ENCODE measurements around the gene DCST1.
A peak's percentile ranks its signal among the peaks of the same experiment; 100 is the strongest.

DCST1 gene

GRCh38 chr1:155077346-155077745, 43.7 kb downstream of the DCST1 start:
- no peak for DNase-seq

- no peak for DNase-seq
Observed at GRCh38 chr1:155077758-155078445, 44.3 kb downstream of the DCST1 start.

- DNase-seq: no peak
Observed at GRCh38 chr1:155078469-155079209, 45.0 kb downstream of the DCST1 start, which contains the start of gene EFNA3. Gene EFNA3, plus strand, starts transcription at chr1:155078837. Its CDS starts 105 bp downstream, at chr1:155078942.

GRCh38 chr1:155079210-155079486, 45.5 kb downstream of the DCST1 start:
- no peak for DNase-seq

GRCh38 chr1:155079487-155080311, 46.1 kb downstream of the DCST1 start:
- no peak for DNase-seq

GRCh38 chr1:155080312-155081228, 46.9 kb downstream of the DCST1 start:
- DNase-seq: peak; percentile 74

- DNase-seq: no peak
Observed at GRCh38 chr1:155081472-155082300, 48.1 kb downstream of the DCST1 start.

GRCh38 chr1:155082301-155083051, 48.9 kb downstream of the DCST1 start:
- DNase-seq: no peak

GRCh38 chr1:155083052-155083541, 49.5 kb downstream of the DCST1 start:
- DNase-seq: no peak

- no peak for DNase-seq
Observed at GRCh38 chr1:155083865-155084721, 50.5 kb downstream of the DCST1 start.

GRCh38 chr1:155084722-155085503, 51.3 kb downstream of the DCST1 start:
- DNase-seq: peak; percentile 98

- no peak for DNase-seq
Observed at GRCh38 chr1:155085504-155086127, 52.0 kb downstream of the DCST1 start.

GRCh38 chr1:155086128-155086741, 52.6 kb downstream of the DCST1 start:
- DNase-seq: no peak

GRCh38 chr1:155086856-155087535, 53.4 kb downstream of the DCST1 start:
- DNase-seq: no peak

GRCh38 chr1:155091071-155092051, 57.7 kb downstream of the DCST1 start:
- no peak for DNase-seq

GRCh38 chr1:155092131-155092530, 58.5 kb downstream of the DCST1 start:
- no peak for DNase-seq

All from NCI-H187 treated with DMSO at 0.1 percent for 48 hours (cell line).